ENCODE data around the gene CELA1. TPM values are rescaled to one million over a fixed set of nuclear protein-coding genes. Genes with fewer than 3 reads are reported as not detected.

CELA1 gene
- total RNA-seq, 2 experiments from 2014 or later, result not detected

DNA sequence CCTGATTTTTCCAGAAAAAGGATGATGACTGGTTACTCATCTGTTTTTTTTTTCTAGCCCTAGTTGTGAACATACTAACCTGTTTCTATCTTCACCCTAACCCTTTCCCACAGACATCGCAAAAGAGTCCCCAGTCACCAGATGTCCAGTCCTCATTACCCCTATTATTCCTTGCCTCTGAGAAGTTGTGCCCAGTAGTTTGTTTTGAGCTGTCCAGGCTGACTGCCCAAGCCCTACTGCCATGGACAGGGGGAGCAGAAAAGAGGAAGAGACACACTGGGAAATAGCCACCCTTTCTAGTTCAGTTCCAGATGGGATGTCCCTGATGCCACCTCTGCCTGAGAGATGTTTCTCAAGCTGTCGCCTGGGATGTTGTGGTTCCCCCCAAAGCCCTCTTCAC is 13.8 kb upstream of the CELA1 start:
- Histone ChIP-seq H3K36me3 (ENCODE audit: insufficient read depth, low read length) (no peaks in the 10 kb centered on the region), H3K9me3 (ENCODE audit: low read length) (no peaks in the 10 kb centered on the region), H3K4me1 (ENCODE audit: insufficient read depth, low read length, poor library complexity, severe bottlenecking) (peaks cover 13% of the 10 kb centered on the region), H3K4me3 (ENCODE audit: low read depth, low read length, poor library complexity, severe bottlenecking) (no peak overlapping the region), H2AFZ (ENCODE audit: low read length) (no peak overlapping the region), H4K20me1 (ENCODE audit: insufficient read depth, low read length) (no peaks in the 10 kb centered on the region), H3K79me2 (ENCODE audit: insufficient read depth, low read depth, low read length) (no peaks in the 10 kb centered on the region), H3K27ac (ENCODE audit: low read depth, low read length, poor library complexity, severe bottlenecking) (no peak overlapping the region), H3K4me2 (ENCODE audit: low read length) (no peak overlapping the region), H3K9me2 (ENCODE audit: insufficient read depth, low read length) (no peaks in the 10 kb centered on the region)
- BruUV-seq (replicated peaks), result no TSS peak
- intact Hi-C loops (cut with micrococcal nuclease; ENCODE audit: unreplicated experiment), result no loop called here
- ChIA-PET CTCF (ENCODE audit: unreplicated experiment) (interaction anchor here (1.0 kb wide), 1 partner anchor 9 kb away, joined by 3 read pairs; no protein-coding TSS in a partner anchor), POLR2A (no interaction called here)
- no peak for TF ChIP-seq EZH2phosphoT487 (IDR thresholded peaks at IDR 0.05; ENCODE audit: borderline replicate concordance, low read depth, low read length)
- TF ChIP-seq CTCF (conservative IDR thresholded peaks at IDR 0.05; ENCODE audit: low read length), result no peak
- no peak for DNase-seq (ENCODE audit: low spot score)

- H3K4me2 ChIP-seq (ENCODE audit: low read length), result no peak overlapping the region
- no peaks in the 10 kb centered on the region for H3K36me3 ChIP-seq (ENCODE audit: insufficient read depth, low read length)
- H3K27ac ChIP-seq (ENCODE audit: low read depth, low read length, poor library complexity, severe bottlenecking), result no peak overlapping the region
- H2AFZ ChIP-seq (ENCODE audit: low read length), result no peak overlapping the region
- DNase-seq (ENCODE audit: low spot score), result no peak
- no TSS peak for BruUV-seq (replicated peaks)
- H3K79me2 ChIP-seq (ENCODE audit: insufficient read depth, low read depth, low read length), result no peaks in the 10 kb centered on the region
- POLR2A ChIA-PET, result interaction anchor here (0.7 kb wide), 1 partner anchor 435 kb away, joined by 3 read pairs; a partner anchor contains a TSS
- no peaks in the 10 kb centered on the region for H3K9me2 ChIP-seq (ENCODE audit: insufficient read depth, low read length)
- intact Hi-C loops (cut with micrococcal nuclease; ENCODE audit: unreplicated experiment), result no loop called here
- H4K20me1 ChIP-seq (ENCODE audit: insufficient read depth, low read length), result no peaks in the 10 kb centered on the region
- CTCF ChIA-PET (ENCODE audit: unreplicated experiment), result interaction anchor here (1.0 kb wide), 1 partner anchor 9 kb away, joined by 3 read pairs; no protein-coding TSS in a partner anchor
- no peaks in the 10 kb centered on the region for H3K9me3 ChIP-seq (ENCODE audit: low read length)
- TF ChIP-seq CTCF (conservative IDR thresholded peaks at IDR 0.05; ENCODE audit: low read length), result no peak
- TF ChIP-seq EZH2phosphoT487 (IDR thresholded peaks at IDR 0.05; ENCODE audit: borderline replicate concordance, low read depth, low read length), result no peak
- H3K4me1 ChIP-seq (ENCODE audit: insufficient read depth, low read length, poor library complexity, severe bottlenecking), result peaks cover 13% of the 10 kb centered on the region
- H3K4me3 ChIP-seq (ENCODE audit: low read depth, low read length, poor library complexity, severe bottlenecking), result no peak overlapping the region
Measured at GRCh38 chr12:51359851-51360250, 13.4 kb upstream of the CELA1 start.

DNA sequence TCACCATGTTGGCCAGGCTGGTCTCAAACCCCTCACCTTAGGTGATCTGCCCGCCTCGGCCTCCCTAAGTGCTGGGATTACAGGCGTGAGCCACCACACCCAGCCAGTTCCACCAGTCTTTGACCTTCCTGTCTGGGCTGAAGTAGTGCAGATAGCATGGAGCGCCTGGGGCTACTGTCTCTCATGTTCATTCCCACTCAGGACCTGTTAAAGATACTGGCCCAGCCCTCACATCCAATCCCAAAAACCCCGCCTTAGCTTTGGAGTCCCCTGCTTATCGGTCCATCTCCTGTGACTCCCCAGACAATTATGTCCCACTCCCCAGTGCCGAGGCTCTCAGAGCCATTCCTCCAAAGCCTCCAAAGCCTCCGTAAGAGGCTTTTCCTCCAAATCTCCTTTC is 12.0 kb upstream of the CELA1 start:
- Histone ChIP-seq H3K4me1 (ENCODE audit: insufficient read depth, low read length, poor library complexity, severe bottlenecking) (peaks cover 13% of the 10 kb centered on the region), H3K27ac (ENCODE audit: low read depth, low read length, poor library complexity, severe bottlenecking) (no peak overlapping the region), H2AFZ (ENCODE audit: low read length) (no peak overlapping the region), H3K9me3 (ENCODE audit: low read length) (no peaks in the 10 kb centered on the region), H3K4me2 (ENCODE audit: low read length) (no peak overlapping the region), H3K9me2 (ENCODE audit: insufficient read depth, low read length) (no peaks in the 10 kb centered on the region), H3K79me2 (ENCODE audit: insufficient read depth, low read depth, low read length) (no peaks in the 10 kb centered on the region), H3K36me3 (ENCODE audit: insufficient read depth, low read length) (no peaks in the 10 kb centered on the region), H4K20me1 (ENCODE audit: insufficient read depth, low read length) (no peaks in the 10 kb centered on the region), H3K4me3 (ENCODE audit: low read depth, low read length, poor library complexity, severe bottlenecking) (no peak overlapping the region)
- no TSS peak for BruUV-seq (replicated peaks)
- CTCF ChIA-PET (ENCODE audit: unreplicated experiment), result no interaction called here
- TF ChIP-seq EZH2phosphoT487 (IDR thresholded peaks at IDR 0.05; ENCODE audit: borderline replicate concordance, low read depth, low read length), result no peak
- no peak for TF ChIP-seq CTCF (conservative IDR thresholded peaks at IDR 0.05; ENCODE audit: low read length)
- intact Hi-C loops (cut with micrococcal nuclease; ENCODE audit: unreplicated experiment), result no loop called here
- no peak for DNase-seq (ENCODE audit: low spot score)
- POLR2A ChIA-PET, result no interaction called here

Measured in OCI-LY7 (cell line).